ENCODE measurements around the gene CREG1. TPM values are rescaled to one million over a fixed set of nuclear protein-coding genes. Genes with fewer than 3 reads are reported as not detected.

Gene CREG1
- total RNA-seq, 1 experiment from 2014 or later: 21.7 TPM

DNA sequence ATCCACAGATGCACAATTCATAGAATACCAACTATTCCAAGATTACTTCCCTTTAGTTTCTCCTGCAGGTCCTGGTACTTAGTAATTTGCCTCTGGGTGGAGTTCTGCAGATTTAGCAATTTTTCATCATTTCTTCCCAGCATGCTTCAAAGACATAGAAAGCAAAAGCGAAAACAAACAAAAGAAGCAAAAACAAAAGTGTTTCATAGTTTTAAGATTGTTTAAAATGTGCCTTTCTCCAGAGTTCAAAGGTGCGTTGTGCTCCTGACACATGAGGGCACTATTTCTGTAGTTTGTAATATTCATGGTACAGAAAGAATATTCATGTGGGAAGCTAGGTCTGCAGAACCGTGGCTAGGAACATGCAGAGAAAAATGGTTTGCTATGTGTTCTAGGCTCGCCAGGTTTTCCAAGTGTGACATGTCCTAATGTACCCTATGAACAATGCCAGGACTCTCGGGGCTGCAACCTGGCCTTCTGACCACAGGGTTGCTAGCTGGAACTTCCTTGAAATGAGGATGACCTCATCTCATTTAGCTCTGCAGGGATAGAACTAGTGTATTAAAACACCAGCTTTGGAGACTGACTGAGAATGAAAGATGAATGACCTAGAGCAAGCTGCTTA, 46.5 kb upstream of the CREG1 start:
- H3K9me3 Mint-ChIP-seq: peaks cover 21% of the 10 kb centered on the region
- POLR2A ChIA-PET: interaction anchor here (0.6 kb wide), 1 partner anchor 117 kb away, joined by 3 read pairs; no protein-coding TSS in a partner anchor
- CTCF ChIA-PET: interaction anchor here (1.0 to 3.1 kb wide), 3 partner anchors 17 to 87 kb away, joined by 4 to 37 read pairs (median 4); no protein-coding TSS in a partner anchor
- H3K27ac Mint-ChIP-seq: no peak overlapping the region
- H3K4me3 Mint-ChIP-seq: no peak overlapping the region
- ATAC-seq: no peak
- DNase-seq (ENCODE audit: low spot score): no peak
- peaks cover 2% of the 10 kb centered on the region; the same call in 1 of the 2 replicates for H3K4me1 Mint-ChIP-seq
- H3K27me3 Mint-ChIP-seq (ENCODE audit: low read depth): no peaks in the 10 kb centered on the region
- TF ChIP-seq RORB (CRISPR knock-in tag; IDR thresholded peaks at IDR 0.05) (no peak), ZNF317 (CRISPR knock-in tag; IDR thresholded peaks at IDR 0.05; ENCODE audit: borderline replicate concordance, low read depth) (no peak), PRRX2 (CRISPR knock-in tag; IDR thresholded peaks at IDR 0.05) (no peak), ZNF232 (CRISPR knock-in tag; IDR thresholded peaks at IDR 0.05) (no peak), CREM (CRISPR knock-in tag; IDR thresholded peaks at IDR 0.05) (no peak), TEAD1 (CRISPR knock-in tag; IDR thresholded peaks at IDR 0.05) (no peak), SP1 (CRISPR knock-in tag; conservative IDR thresholded peaks at IDR 0.05) (no peak), ZNF671 (CRISPR knock-in tag; IDR thresholded peaks at IDR 0.05) (no peak), MXD4 (CRISPR knock-in tag; IDR thresholded peaks at IDR 0.05; ENCODE audit: borderline replicate concordance) (no peak), ZNF121 (CRISPR knock-in tag; IDR thresholded peaks at IDR 0.05) (no peak), ETV6 (CRISPR knock-in tag; IDR thresholded peaks at IDR 0.05) (no peak), EMX1 (CRISPR knock-in tag; IDR thresholded peaks at IDR 0.05) (no peak), ZBTB21 (CRISPR knock-in tag; IDR thresholded peaks at IDR 0.05; ENCODE audit: borderline replicate concordance) (no peak), NR2C2 (CRISPR knock-in tag; IDR thresholded peaks at IDR 0.05) (no peak)
- TF ChIP-seq, protein P1, sequence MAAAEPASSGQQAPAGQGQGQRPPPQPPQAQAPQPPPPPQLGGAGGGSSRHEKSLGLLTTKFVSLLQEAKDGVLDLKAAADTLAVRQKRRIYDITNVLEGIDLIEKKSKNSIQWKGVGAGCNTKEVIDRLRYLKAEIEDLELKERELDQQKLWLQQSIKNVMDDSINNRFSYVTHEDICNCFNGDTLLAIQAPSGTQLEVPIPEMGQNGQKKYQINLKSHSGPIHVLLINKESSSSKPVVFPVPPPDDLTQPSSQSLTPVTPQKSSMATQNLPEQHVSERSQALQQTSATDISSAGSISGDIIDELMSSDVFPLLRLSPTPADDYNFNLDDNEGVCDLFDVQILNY (CRISPR knock-in tag; IDR thresholded peaks at IDR 0.05): no peak
- TF ChIP-seq, protein P2, sequence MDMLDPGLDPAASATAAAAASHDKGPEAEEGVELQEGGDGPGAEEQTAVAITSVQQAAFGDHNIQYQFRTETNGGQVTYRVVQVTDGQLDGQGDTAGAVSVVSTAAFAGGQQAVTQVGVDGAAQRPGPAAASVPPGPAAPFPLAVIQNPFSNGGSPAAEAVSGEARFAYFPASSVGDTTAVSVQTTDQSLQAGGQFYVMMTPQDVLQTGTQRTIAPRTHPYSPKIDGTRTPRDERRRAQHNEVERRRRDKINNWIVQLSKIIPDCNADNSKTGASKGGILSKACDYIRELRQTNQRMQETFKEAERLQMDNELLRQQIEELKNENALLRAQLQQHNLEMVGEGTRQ (CRISPR knock-in tag; IDR thresholded peaks at IDR 0.05): no peak
- TF ChIP-seq, protein P3, sequence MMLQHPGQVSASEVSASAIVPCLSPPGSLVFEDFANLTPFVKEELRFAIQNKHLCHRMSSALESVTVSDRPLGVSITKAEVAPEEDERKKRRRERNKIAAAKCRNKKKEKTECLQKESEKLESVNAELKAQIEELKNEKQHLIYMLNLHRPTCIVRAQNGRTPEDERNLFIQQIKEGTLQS (CRISPR knock-in tag; conservative IDR thresholded peaks at IDR 0.05): no peak
- TF ChIP-seq, protein P4, sequence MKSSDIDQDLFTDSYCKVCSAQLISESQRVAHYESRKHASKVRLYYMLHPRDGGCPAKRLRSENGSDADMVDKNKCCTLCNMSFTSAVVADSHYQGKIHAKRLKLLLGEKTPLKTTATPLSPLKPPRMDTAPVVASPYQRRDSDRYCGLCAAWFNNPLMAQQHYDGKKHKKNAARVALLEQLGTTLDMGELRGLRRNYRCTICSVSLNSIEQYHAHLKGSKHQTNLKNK (CRISPR knock-in tag; IDR thresholded peaks at IDR 0.05): no peak
- TF ChIP-seq, protein P5, sequence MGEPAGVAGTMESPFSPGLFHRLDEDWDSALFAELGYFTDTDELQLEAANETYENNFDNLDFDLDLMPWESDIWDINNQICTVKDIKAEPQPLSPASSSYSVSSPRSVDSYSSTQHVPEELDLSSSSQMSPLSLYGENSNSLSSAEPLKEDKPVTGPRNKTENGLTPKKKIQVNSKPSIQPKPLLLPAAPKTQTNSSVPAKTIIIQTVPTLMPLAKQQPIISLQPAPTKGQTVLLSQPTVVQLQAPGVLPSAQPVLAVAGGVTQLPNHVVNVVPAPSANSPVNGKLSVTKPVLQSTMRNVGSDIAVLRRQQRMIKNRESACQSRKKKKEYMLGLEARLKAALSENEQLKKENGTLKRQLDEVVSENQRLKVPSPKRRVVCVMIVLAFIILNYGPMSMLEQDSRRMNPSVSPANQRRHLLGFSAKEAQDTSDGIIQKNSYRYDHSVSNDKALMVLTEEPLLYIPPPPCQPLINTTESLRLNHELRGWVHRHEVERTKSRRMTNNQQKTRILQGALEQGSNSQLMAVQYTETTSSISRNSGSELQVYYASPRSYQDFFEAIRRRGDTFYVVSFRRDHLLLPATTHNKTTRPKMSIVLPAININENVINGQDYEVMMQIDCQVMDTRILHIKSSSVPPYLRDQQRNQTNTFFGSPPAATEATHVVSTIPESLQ (CRISPR knock-in tag; IDR thresholded peaks at IDR 0.05): no peak
- TF ChIP-seq, protein P6, sequence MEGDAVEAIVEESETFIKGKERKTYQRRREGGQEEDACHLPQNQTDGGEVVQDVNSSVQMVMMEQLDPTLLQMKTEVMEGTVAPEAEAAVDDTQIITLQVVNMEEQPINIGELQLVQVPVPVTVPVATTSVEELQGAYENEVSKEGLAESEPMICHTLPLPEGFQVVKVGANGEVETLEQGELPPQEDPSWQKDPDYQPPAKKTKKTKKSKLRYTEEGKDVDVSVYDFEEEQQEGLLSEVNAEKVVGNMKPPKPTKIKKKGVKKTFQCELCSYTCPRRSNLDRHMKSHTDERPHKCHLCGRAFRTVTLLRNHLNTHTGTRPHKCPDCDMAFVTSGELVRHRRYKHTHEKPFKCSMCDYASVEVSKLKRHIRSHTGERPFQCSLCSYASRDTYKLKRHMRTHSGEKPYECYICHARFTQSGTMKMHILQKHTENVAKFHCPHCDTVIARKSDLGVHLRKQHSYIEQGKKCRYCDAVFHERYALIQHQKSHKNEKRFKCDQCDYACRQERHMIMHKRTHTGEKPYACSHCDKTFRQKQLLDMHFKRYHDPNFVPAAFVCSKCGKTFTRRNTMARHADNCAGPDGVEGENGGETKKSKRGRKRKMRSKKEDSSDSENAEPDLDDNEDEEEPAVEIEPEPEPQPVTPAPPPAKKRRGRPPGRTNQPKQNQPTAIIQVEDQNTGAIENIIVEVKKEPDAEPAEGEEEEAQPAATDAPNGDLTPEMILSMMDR (IDR thresholded peaks at IDR 0.05): no peak
- no peaks in the 10 kb centered on the region for H3K36me3 Mint-ChIP-seq

DNA sequence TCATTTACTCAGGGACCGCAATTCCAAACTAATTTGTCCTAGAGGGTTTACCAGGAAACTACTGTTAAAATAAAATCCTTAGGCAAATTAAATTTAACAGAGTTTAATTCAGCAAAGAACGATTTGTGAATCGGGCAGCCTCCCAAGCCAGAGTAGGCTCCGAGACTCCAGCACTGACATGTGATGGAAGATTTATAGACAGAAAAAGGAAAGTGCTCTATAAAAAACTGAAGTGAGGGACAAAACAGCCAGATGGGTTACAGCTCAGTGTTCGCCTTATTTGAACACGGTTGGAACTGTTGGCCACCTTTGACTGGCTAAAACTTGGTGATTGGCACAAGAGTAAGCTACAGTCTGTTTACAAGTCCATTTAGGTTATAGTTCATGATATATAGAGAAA, 41.3 kb upstream of the CREG1 start:
- Mint-ChIP-seq H3K4me1 (no peaks in the 10 kb centered on the region), H3K4me3 (no peak overlapping the region), H3K27ac (no peak overlapping the region), H3K9me3 (peaks cover 26% of the 10 kb centered on the region), H3K36me3 (0 out of 2 replicates have a peak, but pooled peaks cover under 1% of the 10 kb centered on the region), H3K27me3 (ENCODE audit: low read depth) (no peaks in the 10 kb centered on the region)
- ChIA-PET POLR2A (no interaction called here), CTCF (no interaction called here)
- DNase-seq (ENCODE audit: low spot score): no peak
- ATAC-seq: no peak
- TF ChIP-seq ELF4 (CRISPR knock-in tag; IDR thresholded peaks at IDR 0.05; ENCODE audit: low read depth) (no peak), ZNF138 (CRISPR knock-in tag; conservative IDR thresholded peaks at IDR 0.05) (no peak)
- TF ChIP-seq, protein P5 (CRISPR knock-in tag; IDR thresholded peaks at IDR 0.05): no peak
